ENCODE data around the gene PRSS56.
A peak's percentile ranks its signal among the peaks of the same experiment; 100 is the strongest.

The PRSS56 gene

GRCh38 chr2:232519581-232520438 is at the start of gene PRSS56:
Gene PRSS56, plus strand, starts transcription at chr2:232520388. Its CDS starts 211 bp downstream, at chr2:232520599.
- DNase-seq, result no peak

DNA sequence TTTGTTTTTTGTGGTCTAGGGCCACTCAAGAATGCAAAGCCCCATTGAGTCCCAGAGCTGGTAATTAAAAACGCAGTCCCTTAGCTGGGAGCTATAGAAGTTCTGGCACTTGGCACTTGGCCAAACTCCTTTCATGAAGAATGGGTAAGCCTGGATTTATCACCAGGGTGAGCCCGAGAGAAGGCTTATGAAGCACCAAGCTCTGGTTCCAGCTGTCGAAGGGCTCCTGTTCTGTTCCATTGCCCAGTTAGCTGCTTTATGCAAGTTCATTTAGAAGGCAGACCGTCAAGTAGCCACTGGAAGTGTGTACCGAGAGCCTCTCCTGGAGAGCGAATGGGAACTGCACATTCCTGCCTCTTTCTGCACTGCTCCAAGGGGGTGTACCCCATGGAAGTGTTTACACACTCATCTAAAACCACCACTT is 46.7 kb upstream of the PRSS56 start:
- no peak for DNase-seq

GRCh38 chr2:232476045-232476444 is 44.1 kb upstream of the PRSS56 start:
- no peak for DNase-seq

- no peak for DNase-seq
Observed at GRCh38 chr2:232476791-232477190, 43.4 kb upstream of the PRSS56 start.

DNA sequence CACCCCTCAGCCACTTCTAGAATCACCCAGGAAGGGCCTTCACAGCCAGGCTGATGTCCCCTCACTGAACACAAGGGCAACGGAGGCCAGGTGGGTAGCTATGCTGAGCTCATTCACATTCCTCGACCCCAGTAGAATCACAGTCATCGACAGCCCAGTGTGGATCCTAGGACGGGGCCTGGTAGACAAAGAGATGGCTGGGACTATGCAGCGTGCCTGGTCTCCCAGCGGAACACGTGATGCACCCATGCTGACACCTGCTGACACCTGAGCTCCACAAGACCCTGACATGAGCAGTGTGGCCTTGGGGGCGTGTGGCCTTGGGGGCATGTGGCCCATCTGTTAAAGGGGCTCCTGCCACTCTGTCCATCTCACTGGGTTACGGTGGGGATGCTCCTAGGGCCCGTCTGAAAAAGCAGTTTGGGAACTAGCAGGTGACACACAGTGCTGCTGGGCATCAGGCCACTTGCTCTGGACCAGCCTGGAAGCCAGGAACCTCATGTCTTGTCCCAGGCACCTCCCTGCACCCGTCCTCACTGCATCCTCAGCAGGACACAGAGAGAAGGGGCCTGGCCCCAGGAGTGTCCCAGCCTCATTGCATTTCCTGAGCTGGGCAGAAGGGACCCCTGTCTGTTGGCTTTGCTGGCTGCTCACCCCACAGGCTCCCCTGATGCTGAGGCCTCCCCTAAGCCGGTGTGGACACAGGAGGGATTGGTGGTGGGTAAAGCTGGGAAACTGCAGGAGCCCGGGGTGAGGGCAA is 42.3 kb upstream of the PRSS56 start:
- DNase-seq, result no peak

- DNase-seq, result peak; percentile 39
Observed at GRCh38 chr2:232478571-232479340, 41.4 kb upstream of the PRSS56 start.

DNA sequence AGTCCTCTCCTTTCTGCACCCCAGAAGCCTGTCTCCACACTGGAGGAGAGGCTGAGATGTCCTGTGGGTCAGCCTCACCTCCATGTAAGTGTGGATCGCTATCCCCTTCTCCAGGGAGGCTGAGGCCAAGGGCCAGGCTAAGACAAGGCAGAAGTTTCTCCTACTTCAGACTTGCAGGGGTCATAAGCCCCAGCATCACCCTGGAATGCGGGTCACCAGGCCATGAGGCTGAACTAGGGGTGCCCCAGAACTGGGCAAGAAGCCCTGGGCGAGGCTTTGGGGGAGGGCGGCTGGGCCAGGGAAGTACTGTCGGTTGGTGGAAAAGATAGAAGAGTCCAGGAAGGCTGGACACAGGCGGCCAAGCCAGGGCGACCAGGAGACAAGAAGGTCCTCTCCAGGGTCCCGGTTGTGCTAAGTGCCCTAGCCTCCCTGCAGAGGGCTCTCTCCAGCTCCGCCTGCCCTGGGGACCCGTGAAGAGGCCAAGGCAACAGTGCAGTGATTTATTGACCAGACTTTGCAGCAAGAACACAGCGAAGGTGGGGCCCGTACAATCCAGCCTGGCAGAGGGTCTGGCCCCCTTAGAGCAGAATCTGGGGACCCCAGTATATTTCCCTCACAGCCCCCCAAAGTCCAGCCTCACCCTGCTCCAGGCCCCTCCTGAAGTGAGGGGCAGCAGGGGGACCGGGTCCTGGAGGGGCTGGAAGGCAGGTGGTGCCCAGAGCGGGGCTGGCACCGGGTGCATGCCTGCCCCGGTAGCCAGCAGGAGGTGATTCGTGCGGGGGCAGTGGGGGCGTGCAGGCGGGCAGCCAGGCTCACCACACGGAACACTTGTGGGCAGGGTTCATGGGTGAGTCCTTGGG is 40.6 kb upstream of the PRSS56 start:
- no peak for DNase-seq

DNA sequence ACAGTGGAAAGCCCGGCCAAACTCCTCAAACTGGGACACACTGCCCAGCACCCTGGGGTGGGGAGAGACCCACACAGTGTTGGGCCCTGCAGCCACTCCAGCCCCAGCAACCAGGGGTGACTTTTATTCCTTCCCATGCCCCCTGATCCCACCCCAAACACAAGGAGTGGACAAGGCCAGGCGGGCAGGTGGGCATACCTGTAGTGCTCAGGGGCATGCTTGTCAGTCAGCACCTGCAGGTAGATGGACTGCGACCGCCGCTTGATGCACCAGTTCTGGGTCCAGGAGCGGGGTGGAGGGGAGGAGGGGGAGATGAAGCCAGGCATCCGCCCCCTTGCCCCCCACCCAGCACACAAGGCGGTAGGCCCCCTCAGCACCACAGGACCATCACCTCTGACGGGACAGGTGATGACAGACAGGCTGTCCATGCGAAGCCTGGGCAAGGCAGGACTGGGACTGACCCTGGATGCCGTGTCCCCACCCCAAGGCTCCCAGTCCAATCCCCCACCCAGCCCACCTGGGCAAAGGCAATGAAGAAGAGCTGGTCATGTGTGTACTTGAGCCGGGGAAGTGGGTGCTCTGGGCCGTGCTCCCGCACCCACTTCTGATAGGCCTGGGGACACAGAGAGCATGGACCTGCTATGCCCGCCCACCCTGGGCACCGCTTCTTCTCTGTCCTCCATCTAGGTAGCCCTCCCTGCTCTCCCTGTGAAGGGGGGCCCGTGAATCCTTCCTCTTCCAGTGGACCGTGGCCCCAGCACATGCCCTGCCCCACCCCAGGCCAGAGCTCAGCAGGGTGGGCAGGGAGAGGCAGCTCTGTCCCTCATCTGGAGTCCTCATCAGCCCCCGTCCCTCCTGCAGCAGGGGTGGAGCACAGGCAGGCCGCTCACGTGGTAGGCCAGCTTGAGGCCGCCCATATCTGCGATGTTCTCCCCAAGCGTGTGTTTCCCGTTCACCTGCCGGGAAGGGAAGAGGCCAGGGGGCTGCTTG is 39.7 kb upstream of the PRSS56 start:
- no peak for DNase-seq

DNA sequence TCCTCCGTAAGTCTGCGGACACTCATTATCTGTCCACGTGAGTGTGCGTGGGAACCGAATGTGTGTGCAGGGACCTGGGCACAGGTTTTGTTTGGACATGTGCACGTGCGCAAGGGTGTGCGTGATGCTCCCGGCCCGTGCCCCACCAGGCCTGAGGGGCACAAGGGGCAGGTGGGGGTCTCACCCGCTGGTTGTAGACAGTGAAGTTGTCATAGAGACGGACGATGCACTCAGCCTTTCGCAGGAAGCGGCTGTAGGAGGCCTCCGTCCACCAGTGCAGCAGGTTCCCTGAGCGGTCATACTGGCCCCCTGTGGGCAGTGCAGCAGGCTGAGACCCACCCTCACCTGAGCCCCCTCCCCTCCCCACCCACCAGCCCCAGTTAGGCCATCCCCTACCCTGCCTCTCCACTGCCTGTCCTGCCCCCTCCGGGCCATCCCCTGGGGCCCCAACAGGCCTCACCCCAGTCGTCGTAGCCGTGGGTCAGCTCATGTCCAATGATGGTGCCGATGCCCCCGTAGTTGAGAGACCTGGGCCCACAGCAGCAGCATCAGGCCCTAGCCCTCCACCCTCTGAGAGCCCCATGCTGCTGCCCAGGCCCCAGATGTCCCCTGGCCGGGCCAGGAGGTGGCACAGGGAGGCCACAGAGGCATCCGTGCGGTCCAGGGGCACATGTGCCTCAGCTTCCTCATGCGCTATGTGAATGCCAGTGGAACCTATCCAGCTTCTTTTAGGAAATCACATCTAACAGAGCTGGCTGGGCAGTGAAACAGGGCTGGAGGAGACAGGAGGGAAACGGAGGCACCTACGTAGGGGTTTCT is 38.7 kb upstream of the PRSS56 start:
- no peak for DNase-seq

- no peak for DNase-seq
Observed at GRCh38 chr2:232482301-232483238, 37.6 kb upstream of the PRSS56 start.

DNA sequence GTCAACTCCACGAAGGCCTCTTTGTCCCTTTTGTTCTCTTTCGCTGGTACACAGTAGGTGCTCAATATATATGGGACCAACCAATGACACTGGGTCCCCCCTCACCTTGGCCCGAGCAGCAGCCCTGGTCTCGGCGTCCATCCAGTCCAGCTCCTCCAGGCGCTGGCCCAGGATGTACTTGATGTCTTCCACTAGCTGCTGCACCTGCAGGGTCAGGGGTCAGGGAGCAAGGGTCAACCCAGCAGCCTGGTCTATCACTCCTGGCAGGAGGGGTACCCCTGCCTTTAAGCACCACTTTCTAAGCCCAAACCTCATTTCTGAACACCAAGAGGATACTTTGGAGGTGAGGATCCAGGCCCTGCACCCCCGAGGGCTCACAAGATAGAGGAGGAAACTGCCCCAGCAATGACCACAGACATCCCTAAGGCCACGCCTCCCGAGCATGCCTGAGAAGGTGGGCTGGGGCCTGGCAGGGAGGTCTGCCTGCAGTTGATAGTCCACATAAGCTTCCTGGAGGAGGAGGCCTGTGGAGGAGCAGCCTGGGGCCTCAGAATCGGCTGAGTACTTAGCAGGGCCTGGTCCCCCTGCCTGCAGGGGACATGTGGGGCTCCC is 36.8 kb upstream of the PRSS56 start:
- no peak for DNase-seq

DNA sequence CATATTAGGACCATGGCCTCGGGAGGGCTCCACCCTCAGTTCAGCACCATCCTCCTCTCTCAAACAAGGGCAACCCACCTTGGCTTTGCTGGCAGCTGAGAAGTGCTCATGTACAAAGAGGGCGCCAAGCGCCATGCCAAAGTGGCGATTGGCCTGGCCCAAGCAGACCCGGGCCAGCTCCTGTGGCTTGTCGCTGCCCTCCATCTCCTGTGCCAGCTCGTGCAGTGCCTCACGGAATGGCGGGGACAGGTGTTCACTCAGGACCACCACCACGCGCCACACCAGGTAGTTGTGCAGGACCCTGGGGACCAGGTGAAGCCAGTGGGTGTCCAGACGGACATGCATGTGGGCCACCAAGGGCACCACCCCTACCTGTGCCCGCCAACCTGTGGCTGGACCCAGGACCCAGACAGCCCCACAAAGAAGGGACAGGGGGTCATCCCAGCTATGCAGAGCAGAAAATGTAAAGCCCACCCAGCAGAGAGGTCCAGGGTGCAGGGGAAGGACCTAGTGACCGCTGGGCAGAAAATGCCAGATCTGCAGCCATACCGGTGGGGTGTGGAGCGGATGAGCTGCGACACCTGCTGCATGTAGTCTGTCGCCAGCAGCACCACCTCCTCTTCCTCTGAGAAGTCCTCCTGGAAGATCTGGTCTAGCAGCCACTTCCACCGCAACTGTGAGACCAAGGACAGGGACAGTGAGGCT is 36.1 kb upstream of the PRSS56 start:
- no peak for DNase-seq

GRCh38 chr2:232484628-232485347 is 35.4 kb upstream of the PRSS56 start:
- no peak for DNase-seq

DNA sequence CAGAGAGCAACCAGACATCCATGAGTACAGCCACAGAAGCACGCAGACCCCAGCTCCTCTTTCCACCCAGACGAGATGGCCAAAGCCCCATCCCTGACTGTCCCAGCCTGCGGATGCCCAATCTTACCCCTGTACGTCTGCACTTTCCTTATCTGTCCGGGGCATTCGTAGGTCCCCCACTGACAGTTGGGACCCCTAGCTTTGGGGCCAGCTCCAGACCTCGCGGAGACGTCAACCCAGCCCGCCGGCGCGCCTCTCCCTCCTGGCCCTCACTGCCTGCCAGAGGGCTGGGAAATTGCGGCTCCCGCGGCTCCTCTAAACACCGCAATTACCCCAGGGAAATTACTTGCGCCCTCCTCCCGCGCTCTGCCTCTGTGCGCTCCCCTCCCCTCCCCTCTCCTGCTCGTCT is 34.8 kb upstream of the PRSS56 start:
- DNase-seq, result no peak

- no peak for DNase-seq
Observed at GRCh38 chr2:232485757-232486557, 34.2 kb upstream of the PRSS56 start.

Measured in right forelimb (tissue), 1 donor.